ENCODE measurements around the gene FADS1. TPM values are rescaled to one million over a fixed set of nuclear protein-coding genes. Genes with fewer than 3 reads are reported as not detected.

FADS1 gene
- total and polyA plus RNA-seq, 2 of the 13 experiments (the other 11 are each of a cell fraction or from before 2014, with no cell fraction given) = 91.8 to 108 TPM

- TF ChIP-seq PHF5A (CRISPR knock-in tag; IDR thresholded peaks at IDR 0.05; ENCODE audit: low read depth, unreplicated experiment) (no peak), MLLT10 (CRISPR knock-in tag; IDR thresholded peaks at IDR 0.05) (no peak), ZNF121 (CRISPR knock-in tag; IDR thresholded peaks at IDR 0.05) (no peak), AHDC1 (CRISPR knock-in tag; IDR thresholded peaks at IDR 0.05; ENCODE audit: borderline replicate concordance) (no peak), SOX6 (IDR thresholded peaks at IDR 0.05) (no peak), SOX6 (CRISPR knock-in tag; IDR thresholded peaks at IDR 0.05) (no peak), ETV5 (CRISPR knock-in tag; IDR thresholded peaks at IDR 0.05; ENCODE audit: borderline replicate concordance) (no peak), LCORL (IDR thresholded peaks at IDR 0.05) (no peak), LCORL (CRISPR knock-in tag; IDR thresholded peaks at IDR 0.05) (0 out of 2 replicates have a peak, but pooled peaks have one; percentile 17), ARID2 (CRISPR knock-in tag; IDR thresholded peaks at IDR 0.05; ENCODE audit: borderline replicate concordance) (no peak), ZNF691 (CRISPR knock-in tag; IDR thresholded peaks at IDR 0.05; ENCODE audit: borderline replicate concordance, low read depth) (0 out of 2 replicates have a peak, but pooled peaks have one; percentile 19), FOSL1 (CRISPR knock-in tag; IDR thresholded peaks at IDR 0.05; ENCODE audit: borderline replicate concordance) (no peak), CHCHD3 (CRISPR knock-in tag; IDR thresholded peaks at IDR 0.05) (no peak), ZBTB2 (CRISPR knock-in tag; IDR thresholded peaks at IDR 0.05; ENCODE audit: low read depth) (no peak), HOMEZ (CRISPR knock-in tag; IDR thresholded peaks at IDR 0.05; ENCODE audit: low read depth) (no peak), ISX (CRISPR knock-in tag; conservative IDR thresholded peaks at IDR 0.05) (no peak), PATZ1 (CRISPR knock-in tag; IDR thresholded peaks at IDR 0.05) (peak; percentile 52; the same call in 1 of the 2 replicates)
These were observed 62.0 kb downstream of the FADS1 start (continued) for GRCh38 chr11:61754534-61755482.

All from HepG2 (cell line).